Lung microvascular endothelial cell (primary cell): ENCODE data around the gene WNK4. TPM values are rescaled to one million over a fixed set of nuclear protein-coding genes. Genes with fewer than 3 reads are reported as not detected.
"Not testable (repeated sequence)": the region's sequence is repeated elsewhere in the genome, so short reads cannot be mapped to it uniquely, and the experiment has no call there.

Source experiments
- DNase-seq, 2 donors: peaks; one replicate each; pipeline versions ENCODE4 v3.0.0 to v3.0.0-alpha.2; 2010; ENCODE audit warnings: low read depth in 2 of 2
- total RNA-seq: library from RNA; depleted of rRNA; stranded (reverse); fragments of >200 nt; gene quantifications from 2 replicates; pipeline ENCODE4 v1.2.1, GENCODE V29; 2014

The WNK4 gene
- total RNA-seq, 1 donor from 2014 or later: 0.99 TPM

DNA sequence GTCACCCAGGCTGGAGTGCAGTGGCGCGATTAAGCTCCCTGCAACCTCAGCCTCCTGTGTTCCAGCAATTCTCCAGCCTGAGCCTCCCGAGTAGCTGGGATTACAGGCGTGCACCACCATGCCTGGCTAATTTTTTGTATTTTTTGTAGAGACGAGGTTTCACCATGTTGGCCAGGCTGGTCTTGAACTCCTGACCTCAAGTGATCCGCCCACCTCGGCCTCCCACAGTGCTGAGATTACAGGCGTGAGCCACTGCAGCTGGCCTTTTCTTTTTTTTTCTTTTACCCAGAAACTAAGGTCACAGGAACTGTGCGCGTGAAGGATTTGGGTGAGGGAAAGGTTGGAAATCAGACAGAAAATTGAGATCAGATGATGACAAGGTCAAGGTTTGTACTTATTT is 10.4 kb upstream of the WNK4 start:
- not testable (repeated sequence) for DNase-seq

DNA sequence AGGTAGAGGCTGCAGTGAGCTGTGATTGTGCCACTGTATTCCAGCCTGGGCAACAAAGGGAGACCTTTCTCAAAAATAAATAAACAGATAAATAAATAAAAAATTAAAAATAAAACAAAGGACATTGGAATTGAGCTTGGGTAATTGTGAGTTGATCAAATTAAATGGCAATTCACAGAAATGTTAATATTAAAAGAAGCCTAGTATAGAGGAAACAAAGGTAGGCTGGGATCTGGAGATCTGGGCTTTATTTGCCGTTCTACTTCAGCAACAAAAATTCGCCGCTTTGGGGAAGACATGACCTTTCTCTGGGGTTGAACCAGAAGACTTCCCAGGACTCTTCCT is 7.5 kb upstream of the WNK4 start:
- no peak for DNase-seq

DNA sequence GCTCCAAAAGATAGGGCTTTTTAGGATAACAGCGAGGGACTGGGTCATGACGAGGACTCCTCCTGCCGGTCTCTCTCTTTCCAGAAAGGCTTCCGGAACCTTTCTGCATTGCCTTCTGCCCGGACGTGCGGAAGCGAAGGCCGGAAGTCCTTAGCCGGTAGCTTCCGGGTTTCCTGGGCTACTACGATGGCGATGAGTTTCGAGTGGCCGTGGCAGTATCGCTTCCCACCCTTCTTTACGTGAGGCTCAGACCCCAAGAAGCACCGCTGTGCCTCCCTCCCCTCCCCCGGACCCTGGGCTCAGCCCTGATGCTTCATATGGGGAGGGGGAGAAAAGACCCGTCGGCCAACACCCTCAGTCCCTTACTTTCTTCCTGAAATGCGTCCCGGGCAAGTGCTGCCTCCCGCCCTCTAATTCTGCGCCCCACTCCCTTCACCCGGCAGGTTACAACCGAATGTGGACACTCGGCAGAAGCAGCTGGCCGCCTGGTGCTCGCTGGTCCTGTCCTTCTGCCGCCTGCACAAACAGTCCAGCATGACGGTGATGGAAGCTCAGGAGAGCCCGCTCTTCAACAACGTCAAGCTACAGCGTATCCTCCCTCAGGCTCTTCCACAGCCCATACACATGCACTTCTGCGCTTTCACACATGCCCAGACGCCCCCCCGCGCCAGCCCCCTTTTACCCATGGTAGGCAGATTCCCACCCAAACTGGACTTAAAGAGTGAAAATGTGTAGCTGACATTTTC is 6.9 kb upstream of the WNK4 start, which contains the start of gene VPS25:
TSS of gene VPS25 (plus strand) at position 160 of the 746 bp plus-strand sequence. CDS start at position 187, 27 bp downstream.
- peak; percentile 69 to 78 for DNase-seq

- DNase-seq: peak; percentile 54 to 57
These were observed 6.2 kb upstream of the WNK4 start for GRCh38 chr17:42774066-42774745.

DNA sequence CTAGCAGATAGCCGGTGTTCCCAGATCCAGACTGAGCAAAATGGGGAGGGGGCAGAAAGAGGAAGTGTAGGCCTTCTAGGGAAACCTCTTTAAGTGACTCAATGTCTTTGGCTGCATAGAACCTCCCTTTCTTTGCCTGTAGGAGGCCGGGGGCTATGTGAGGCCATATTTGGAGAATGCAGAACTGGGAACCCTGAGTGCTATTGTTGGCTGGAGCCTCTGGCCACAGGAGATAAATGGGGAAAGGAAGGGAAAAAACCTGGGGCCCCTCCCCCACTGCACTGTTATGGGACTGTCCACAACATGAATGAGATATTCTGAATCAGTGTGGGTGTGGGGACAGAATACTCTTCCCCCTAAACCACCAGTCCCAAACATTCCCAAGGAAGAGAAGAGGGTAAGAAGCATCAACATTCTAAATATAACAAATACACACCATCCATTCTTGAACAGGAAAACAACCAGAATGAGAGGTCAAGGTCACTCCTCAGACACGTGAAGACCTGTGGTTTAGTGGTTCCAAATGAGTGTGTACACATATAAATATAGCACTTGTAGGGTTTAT is 4.8 kb upstream of the WNK4 start:
- peak; percentile 62 to 67 for DNase-seq

- no peak for DNase-seq
These were observed 1.8 kb upstream of the WNK4 start for GRCh38 chr17:42778570-42778969.

GRCh38 chr17:42779304-42779935 is 990 bp upstream of the WNK4 start:
- DNase-seq: no peak

DNA sequence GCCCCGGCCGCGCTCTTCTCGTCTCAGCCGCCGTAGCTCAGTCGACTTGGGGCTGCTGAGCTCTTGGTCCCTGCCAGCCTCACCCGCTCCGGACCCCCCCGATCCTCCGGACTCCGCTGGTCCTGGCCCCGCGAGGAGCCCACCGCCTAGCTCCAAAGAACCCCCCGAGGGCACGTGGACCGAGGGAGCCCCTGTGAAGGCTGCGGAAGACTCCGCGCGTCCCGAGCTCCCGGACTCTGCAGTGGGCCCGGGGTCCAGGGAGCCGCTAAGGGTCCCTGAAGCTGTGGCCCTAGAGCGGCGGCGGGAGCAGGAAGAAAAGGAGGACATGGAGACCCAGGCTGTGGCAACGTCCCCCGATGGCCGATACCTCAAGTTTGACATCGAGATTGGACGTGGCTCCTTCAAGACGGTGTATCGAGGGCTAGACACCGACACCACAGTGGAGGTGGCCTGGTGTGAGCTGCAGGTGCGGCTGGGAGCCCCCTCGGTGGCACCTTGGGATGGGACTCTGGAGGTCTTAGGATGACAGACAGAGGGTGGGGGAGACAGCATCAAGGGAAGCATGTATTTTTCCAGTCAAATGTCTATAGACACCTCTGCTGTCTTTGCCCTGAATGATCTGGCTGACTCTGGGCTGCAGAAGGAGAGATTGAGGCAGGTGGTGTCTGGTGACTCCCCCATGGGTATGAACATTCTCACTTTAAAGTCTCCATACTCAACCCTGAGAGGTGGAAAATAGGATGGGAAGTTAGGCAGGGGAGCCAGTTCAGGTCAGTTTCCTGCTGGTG is 635 bp downstream of the WNK4 start:
- peak in 1 of 2 donors; percentile 11 for DNase-seq

DNA sequence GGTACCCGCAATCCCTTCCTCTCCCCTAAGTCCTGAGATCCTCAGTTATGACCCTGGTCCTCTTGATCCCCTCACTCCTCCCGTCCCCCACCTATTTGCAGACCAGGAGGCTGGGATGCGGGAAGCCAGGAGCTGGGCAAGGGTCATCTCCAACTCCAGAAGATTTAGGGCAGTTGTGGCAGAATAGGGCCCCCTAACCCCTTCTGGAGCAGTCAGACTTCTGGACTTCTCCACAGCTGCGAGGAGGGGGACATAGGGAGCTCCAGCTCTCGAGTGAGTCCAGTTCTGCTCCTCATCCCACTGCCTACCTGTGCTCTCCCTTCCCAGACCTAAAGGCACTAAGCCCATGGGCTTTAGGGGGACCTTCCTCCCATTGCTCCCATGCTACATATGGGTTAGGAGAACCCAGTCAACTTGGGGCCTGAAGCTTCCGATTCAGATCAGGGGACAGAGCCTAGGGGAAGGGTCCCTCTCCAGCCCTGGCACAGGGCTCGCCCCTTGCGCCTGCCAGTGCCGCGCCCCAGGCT is 1.3 kb downstream of the WNK4 start:
- no peak for DNase-seq

- peak in 1 of 2 donors; percentile 19 for DNase-seq
These were observed 2.0 kb downstream of the WNK4 start for GRCh38 chr17:42782166-42783061.

DNA sequence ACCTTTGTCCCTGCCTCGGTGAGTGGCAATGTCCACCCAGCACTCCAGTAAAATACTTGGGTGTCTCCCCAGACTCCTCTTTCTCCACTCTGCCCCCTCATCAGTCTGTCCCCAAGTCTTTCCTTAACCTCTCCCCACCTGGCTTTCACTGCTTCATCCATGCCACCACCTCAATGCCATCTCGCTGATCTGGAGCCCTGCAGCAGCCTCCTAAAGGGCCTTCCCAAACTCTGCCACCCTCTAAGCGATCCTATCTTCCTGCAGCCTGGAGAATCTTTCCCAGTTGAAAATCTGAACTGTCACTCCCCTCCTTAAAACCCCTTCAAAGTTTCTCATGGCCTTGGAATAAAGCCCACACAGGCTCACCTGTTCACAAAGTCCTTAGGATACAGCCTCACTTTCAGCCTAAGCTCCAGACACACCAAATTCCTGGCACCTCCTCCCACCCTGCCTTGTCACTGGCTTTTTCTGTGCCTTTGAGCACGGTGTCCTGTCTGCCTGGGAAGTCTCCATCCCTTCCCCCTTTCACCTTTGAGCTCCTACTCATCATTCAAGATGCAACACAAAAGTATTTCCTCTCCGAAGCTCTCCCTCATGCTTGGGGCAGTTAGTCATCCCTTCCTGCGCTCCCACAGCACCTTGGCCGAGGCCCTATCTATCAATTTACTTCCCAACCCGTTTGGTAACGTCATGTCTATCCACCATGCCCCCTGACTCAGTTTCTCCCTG is 2.8 kb downstream of the WNK4 start:
- DNase-seq: peak in 1 of 2 donors; percentile 88

- DNase-seq: no peak
These were observed 3.4 kb downstream of the WNK4 start for GRCh38 chr17:42783791-42784138.

GRCh38 chr17:42784409-42784808 is 4.0 kb downstream of the WNK4 start:
- DNase-seq: peak; percentile 36 to 43

GRCh38 chr17:42784811-42785592 is 4.6 kb downstream of the WNK4 start:
- DNase-seq: no peak

GRCh38 chr17:42787266-42787665 is 6.9 kb downstream of the WNK4 start:
- no peak for DNase-seq

- no peak for DNase-seq
These were observed 11.5 kb downstream of the WNK4 start for GRCh38 chr17:42791948-42792347.

GRCh38 chr17:42792545-42792944 is 12.1 kb downstream of the WNK4 start:
- no peak for DNase-seq

DNA sequence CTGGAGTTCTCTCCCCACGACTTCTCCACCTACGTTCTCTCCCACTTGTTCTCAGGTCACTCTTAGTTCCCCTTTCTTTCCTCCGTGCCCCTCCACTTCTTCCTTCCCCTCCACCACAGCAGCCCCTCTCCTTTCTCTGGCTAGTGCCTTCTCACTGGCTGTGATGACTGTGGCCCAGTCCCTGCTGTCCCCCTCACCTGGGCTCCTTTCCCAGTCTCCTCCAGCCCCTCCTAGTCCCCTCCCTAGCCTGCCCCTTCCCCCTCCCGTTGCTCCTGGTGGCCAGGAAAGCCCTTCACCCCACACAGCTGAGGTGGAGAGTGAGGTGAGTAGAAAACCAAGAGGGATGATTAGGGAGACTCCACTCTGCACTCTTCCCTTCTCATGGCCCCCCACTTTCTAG is 14.7 kb downstream of the WNK4 start:
- no peak for DNase-seq

DNA sequence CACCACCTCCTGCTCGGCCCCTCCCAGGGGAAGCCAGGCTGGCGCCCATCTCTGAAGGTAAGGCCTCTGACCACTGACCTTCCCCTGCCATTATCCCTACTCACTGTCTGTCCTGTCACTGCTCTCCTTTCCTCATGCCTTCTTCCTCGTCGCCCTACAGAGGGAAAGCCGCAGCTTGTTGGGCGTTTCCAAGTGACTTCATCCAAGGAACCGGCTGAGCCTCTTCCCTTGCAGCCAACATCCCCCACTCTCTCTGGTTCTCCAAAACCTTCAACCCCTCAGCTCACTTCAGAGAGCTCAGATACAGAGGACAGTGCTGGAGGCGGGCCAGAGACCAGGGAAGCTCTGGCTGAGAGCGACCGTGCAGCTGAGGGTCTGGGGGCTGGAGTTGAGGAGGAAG is 15.1 kb downstream of the WNK4 start:
- no peak for DNase-seq
